ENCODE results near the gene ZIC2.
"Not testable (repeated sequence)": the region's sequence is repeated elsewhere in the genome, so short reads cannot be mapped to it uniquely, and the experiment has no call there.

Gene ZIC2

DNA sequence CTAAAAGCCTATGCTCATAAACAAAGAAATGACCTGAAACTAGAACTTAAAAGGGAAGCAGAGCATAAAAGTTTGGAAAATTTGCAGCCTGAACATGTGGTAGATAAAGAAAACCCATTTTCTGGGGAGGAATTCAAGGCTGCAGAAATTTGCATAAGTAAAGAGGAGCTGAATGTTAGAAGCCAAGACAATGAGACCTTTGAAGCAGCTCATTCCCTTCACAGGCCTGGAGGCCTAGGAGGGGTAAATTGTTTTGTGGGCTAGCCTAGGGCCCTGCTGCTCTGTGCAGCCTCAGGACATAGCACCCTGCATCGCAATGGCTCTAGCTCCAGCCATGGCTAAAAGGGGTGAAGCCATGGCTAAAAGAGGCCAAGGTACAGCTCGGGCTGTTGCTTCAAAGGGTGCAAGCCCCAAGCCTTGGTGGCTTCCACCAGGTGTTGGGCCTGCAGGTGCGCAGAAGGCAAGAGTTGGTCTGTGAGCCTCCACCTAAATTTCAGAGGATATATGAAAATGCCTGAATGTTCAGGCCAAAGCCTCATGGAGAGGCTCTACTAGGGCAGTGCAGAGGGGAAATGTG is 38.3 kb downstream of the ZIC2 start:
- DNase-seq (ENCODE audit: low spot score), result no peak

DNA sequence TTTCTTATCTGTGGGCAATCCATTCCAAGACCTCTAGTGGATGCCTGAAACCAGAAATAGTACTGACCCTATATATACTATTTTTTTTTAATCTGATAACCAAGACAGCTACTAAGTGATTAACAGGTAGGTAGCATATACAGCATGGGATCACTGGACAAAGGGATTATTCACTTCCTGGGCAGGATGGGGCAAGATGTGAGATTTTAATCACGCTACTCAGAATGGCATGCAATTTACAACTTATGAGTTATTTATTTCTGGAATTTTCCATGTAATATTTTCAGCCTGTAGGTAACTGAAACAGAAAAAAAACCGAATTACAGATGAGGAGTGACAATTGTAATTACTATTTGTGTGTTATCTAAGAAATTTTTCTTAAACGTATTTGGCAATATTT is 41.2 kb downstream of the ZIC2 start:
- DNase-seq (ENCODE audit: low spot score), result no peak

DNA sequence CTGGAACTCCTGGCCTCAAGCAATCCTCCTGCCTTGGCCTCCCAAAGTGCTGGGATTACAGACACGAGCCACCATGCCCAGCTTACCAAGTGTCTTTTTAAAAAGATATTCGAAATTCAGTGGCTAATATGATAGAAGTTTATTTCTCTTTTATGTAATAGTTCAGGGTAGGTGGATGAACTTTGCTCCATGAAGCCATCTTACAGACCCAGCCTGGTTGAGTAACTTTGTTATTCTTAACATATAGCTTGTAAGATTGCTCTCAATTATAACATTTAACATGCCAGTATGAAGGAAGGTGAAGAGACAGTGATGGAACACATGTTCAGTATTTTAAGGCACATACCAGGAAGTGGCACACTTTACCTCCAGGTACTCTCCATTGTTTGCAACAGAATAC is 42.4 kb downstream of the ZIC2 start:
- no peak for DNase-seq (ENCODE audit: low spot score)

DNA sequence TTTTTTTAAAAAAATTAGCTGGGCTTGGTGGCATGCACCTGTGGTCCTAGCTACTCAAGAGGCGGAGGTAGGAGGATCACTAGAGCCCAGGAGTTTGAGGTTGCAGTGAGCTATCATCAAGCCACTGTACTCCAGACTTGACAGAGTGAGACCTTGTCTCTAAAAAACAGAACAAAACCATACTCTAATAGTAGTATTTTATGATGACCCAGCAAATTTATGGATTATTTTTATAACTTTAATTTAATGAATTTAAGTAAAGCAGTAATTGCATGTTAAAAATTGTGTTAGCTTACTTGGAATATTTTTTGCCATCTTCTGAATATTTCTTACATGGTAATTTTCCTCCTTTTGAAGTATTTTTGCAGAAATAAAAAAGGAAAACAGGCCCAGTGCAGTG is 48.3 kb downstream of the ZIC2 start:
- DNase-seq (ENCODE audit: low spot score), result no peak

DNA sequence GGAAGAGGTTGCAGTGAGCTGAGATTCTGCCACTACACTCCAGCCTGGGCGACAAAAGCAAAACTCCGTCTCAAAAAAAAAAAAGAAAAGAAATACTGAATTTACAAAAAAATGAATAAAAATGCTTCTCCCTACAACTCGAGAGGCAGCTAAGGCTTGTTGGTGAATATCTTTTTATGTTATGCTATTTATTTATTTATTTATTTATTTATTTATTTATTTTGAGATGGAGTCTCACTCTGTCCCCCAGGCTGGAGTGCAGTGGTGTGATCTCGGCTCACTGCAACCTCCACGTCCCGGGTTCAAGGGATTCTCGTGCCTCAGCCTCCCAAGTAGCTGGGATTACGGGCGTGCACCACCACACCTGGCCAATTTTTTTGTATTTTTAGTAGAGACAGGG is 51.1 kb downstream of the ZIC2 start:
- not testable (repeated sequence) for DNase-seq (ENCODE audit: low spot score)

DNA sequence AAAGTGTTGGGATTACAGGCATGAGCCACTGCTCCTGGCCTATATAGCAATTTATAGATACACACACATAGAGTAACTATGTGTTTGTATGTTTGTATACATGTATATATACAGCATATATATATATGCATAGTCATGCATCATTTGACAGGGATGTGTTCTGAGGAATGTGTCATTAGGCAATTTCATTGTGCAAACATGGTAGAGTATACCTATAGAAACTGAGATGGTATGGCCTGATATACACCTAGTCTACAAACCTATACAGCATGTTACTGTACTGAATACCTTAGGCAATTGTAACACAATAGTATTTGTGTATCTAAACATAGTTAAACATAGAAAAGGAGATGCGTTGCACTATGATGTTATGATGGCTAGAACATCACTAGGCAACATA is 54.4 kb downstream of the ZIC2 start:
- DNase-seq (ENCODE audit: low spot score), result no peak

All from CD4-positive, alpha-beta T cell treated with Interleukin-15 for 4 hours (primary cell).